OCI-LY7 (cell line): ENCODE results near the gene KIF5A.

Source experiments
- CTCF ChIP-seq: fragments of 200-600 bp; sonication (generic); conservative IDR thresholded peaks from 2 replicates; pipeline ENCODE4 v1.5.1; 2014; ENCODE audit warnings: mild to moderate bottlenecking, antibody characterized with exemption, low read length, moderate library complexity, mixed read lengths
- EZH2phosphoT487 ChIP-seq: fragments of 200-600 bp; sonication (generic); IDR thresholded peaks from 2 replicates; pipeline ENCODE4 v1.6.1; 2018; ENCODE audit warnings: low read depth, borderline replicate concordance, mild to moderate bottlenecking, mixed run types, antibody characterized with exemption, low read length, moderate library complexity, mixed read lengths

GRCh38 chr12:57621497-57622292, 71.9 kb downstream of the KIF5A start:
- TF ChIP-seq CTCF (peak; percentile 79), EZH2phosphoT487 (no peak)
